ENCODE results near the gene RASGEF1C.

The RASGEF1C gene

GRCh38 chr5:180179442-180180420, 29.3 kb downstream of the RASGEF1C start:
- no peak for DNase-seq

- DNase-seq: no peak
These were observed 30.2 kb downstream of the RASGEF1C start for GRCh38 chr5:180178531-180179441.

GRCh38 chr5:180176191-180176590, 32.8 kb downstream of the RASGEF1C start:
- no peak for DNase-seq

GRCh38 chr5:180175015-180175431, 34.0 kb downstream of the RASGEF1C start:
- DNase-seq: no peak

- DNase-seq: no peak
These were observed 34.4 kb downstream of the RASGEF1C start for GRCh38 chr5:180174587-180174972.

- no peak for DNase-seq
These were observed 35.0 kb downstream of the RASGEF1C start for GRCh38 chr5:180173875-180174586.

GRCh38 chr5:180173198-180173544, 35.8 kb downstream of the RASGEF1C start:
- DNase-seq: no peak

- DNase-seq: no peak
These were observed 36.4 kb downstream of the RASGEF1C start for GRCh38 chr5:180172447-180173197.

GRCh38 chr5:180171568-180172094, 37.4 kb downstream of the RASGEF1C start:
- DNase-seq: no peak

- no peak for DNase-seq
These were observed 38.0 kb downstream of the RASGEF1C start for GRCh38 chr5:180170810-180171567.

- no peak for DNase-seq
These were observed 38.8 kb downstream of the RASGEF1C start for GRCh38 chr5:180170106-180170809.

GRCh38 chr5:180169248-180170105, 39.5 kb downstream of the RASGEF1C start:
- no peak for DNase-seq

- DNase-seq: no peak
These were observed 40.3 kb downstream of the RASGEF1C start for GRCh38 chr5:180168758-180169157.

GRCh38 chr5:180166176-180166575, 42.8 kb downstream of the RASGEF1C start:
- DNase-seq: no peak

- no peak for DNase-seq
These were observed 46.7 kb downstream of the RASGEF1C start for GRCh38 chr5:180162304-180162661.

GRCh38 chr5:180161420-180162303, 47.3 kb downstream of the RASGEF1C start:
- no peak for DNase-seq

- DNase-seq: no peak
These were observed 48.2 kb downstream of the RASGEF1C start for GRCh38 chr5:180160789-180161188.

- no peak for DNase-seq
These were observed 48.8 kb downstream of the RASGEF1C start for GRCh38 chr5:180160215-180160614.

Measured in T-helper 1 cell (primary cell).